GM19452 (cell line): ENCODE data around the gene LHX4.

ENCODE experiments used
- ATAC-seq: cut with Tn5 transposase; IDR thresholded peaks from one replicate; pipeline ENCODE4 v1.9.1; 2021; ENCODE audit not compliant: unreplicated experiment

LHX4 gene

GRCh38 chr1:180256341-180257027 is 26.4 kb downstream of the LHX4 start:
- no peak for ATAC-seq

- no peak for ATAC-seq
Observed at GRCh38 chr1:180257028-180257386, 26.9 kb downstream of the LHX4 start.

GRCh38 chr1:180257486-180257885 is 27.4 kb downstream of the LHX4 start:
- no peak for ATAC-seq

- no peak for ATAC-seq
Observed at GRCh38 chr1:180258290-180258689, 28.2 kb downstream of the LHX4 start.

- ATAC-seq, result no peak
Observed at GRCh38 chr1:180258935-180259334, 28.9 kb downstream of the LHX4 start.

GRCh38 chr1:180259431-180260338 is 29.6 kb downstream of the LHX4 start:
- no peak for ATAC-seq

- ATAC-seq, result no peak
Observed at GRCh38 chr1:180260541-180260940, 30.5 kb downstream of the LHX4 start.

GRCh38 chr1:180261030-180261429 is 31.0 kb downstream of the LHX4 start:
- no peak for ATAC-seq

- ATAC-seq, result no peak
Observed at GRCh38 chr1:180261524-180262155, 31.6 kb downstream of the LHX4 start.

GRCh38 chr1:180262628-180263488 is 32.8 kb downstream of the LHX4 start:
- ATAC-seq, result no peak

- ATAC-seq, result no peak
Observed at GRCh38 chr1:180264595-180264994, 34.5 kb downstream of the LHX4 start.

- ATAC-seq, result no peak
Observed at GRCh38 chr1:180265201-180265600, 35.1 kb downstream of the LHX4 start.

GRCh38 chr1:180265871-180266270 is 35.8 kb downstream of the LHX4 start:
- no peak for ATAC-seq

- ATAC-seq, result no peak
Observed at GRCh38 chr1:180266275-180267210, 36.5 kb downstream of the LHX4 start.

GRCh38 chr1:180267211-180267561 is 37.1 kb downstream of the LHX4 start:
- ATAC-seq, result no peak

GRCh38 chr1:180267761-180268555 is 37.9 kb downstream of the LHX4 start:
- ATAC-seq, result no peak

- no peak for ATAC-seq
Observed at GRCh38 chr1:180268556-180269075, 38.6 kb downstream of the LHX4 start.

GRCh38 chr1:180269645-180270529 is 39.8 kb downstream of the LHX4 start:
- ATAC-seq, result no peak
